K562 (cell line): ENCODE results near the gene GPR68. TPM values are rescaled to one million over a fixed set of nuclear protein-coding genes. Genes with fewer than 3 reads are reported as not detected.

ENCODE experiments used
- EZH2 ChIP-seq: IDR thresholded peaks from 2 replicates; pipeline ENCODE4 v1.6.1; 2012; ENCODE audit warnings: low read depth, mild to moderate bottlenecking, inconsistent platforms, low read length, borderline replicate concordance
- MNT ChIP-seq, 2 experiments: fragments of 450-650 bp; conservative IDR thresholded peaks; 2 replicates each; pipeline ENCODE4 v1.6.1; 2017; ENCODE audit warnings: mild to moderate bottlenecking in 2 of 2, moderate library complexity in 2 of 2
- NELFE ChIP-seq: IDR thresholded peaks from 2 replicates; pipeline ENCODE4 v1.6.1; 2011; ENCODE audit warnings: mild to moderate bottlenecking; ENCODE audit not compliant: insufficient read depth, insufficient read length
- NFRKB ChIP-seq: fragments of 450-650 bp; IDR thresholded peaks from 2 replicates; pipeline ENCODE4 v1.6.1; 2016; ENCODE audit warnings: low read depth
- SIRT6 ChIP-seq: IDR thresholded peaks from one replicate; pipeline ENCODE4 v1.6.1; 2012; ENCODE audit warnings: low read depth, mild to moderate bottlenecking, control low read depth, inconsistent platforms, low read length, moderate library complexity
- SREBF2 ChIP-seq: sonication (generic); formaldehyde crosslinking; IDR thresholded peaks from 2 replicates; pipeline ENCODE4 v1.4.0; 2020; ENCODE audit warnings: mild to moderate bottlenecking, missing genetic modification reagents
- TBL1XR1 ChIP-seq, 2 experiments: IDR thresholded peaks; 2 replicates each; pipeline ENCODE4 v1.6.1; 2012; ENCODE audit warnings: improper control_type of control experiment in 2 of 2, low read length in 2 of 2, mild to moderate bottlenecking in 1 of 2
- ZBTB33 ChIP-seq: sonication (generic); formaldehyde crosslinking; IDR thresholded peaks from 2 replicates; pipeline ENCODE4 v1.8.1; 2023; ENCODE audit warnings: mild to moderate bottlenecking, missing genetic modification reagents
- polyA plus RNA-seq, 8 experiments: library from polyadenylated mRNA; depleted of rRNA in 4 of 8; stranded (reverse) in 5 of 8; unstranded in 3 of 8; fragments of >200 nt; fragmentation: Nextera tagmentation in 2 of 8; fragmentation: Illumina TruSeq in 1 of 8; extraction: Ambion mirVana in 2 of 8; extraction: Trizol in 1 of 8; gene quantifications; 2 replicates each; pipeline versions ENCODE4 v1.2.1 to v1.2.3, GENCODE V29; 2011 to 2014; ENCODE audit warnings: inconsistent platforms in 1 of 8, missing spikeins in 1 of 8
- total RNA-seq, 7 experiments: library from RNA; depleted of rRNA in 6 of 7; stranded (reverse); fragments of >200 nt in 6 of 7; fragmentation: Illumina TruSeq in 2 of 7; extraction: Trizol in 2 of 7; gene quantifications; 2 replicates each; pipeline versions ENCODE4 v1.2.1 to v1.2.3, GENCODE V29; 2011 to 2021; ENCODE audit warnings: low replicate concordance in 1 of 7
- TF ChIP-seq, protein P1 (sequence below): sonication (generic); formaldehyde crosslinking; IDR thresholded peaks from 2 replicates; pipeline ENCODE4 v1.4.0; 2020; ENCODE audit warnings: mild to moderate bottlenecking, missing genetic modification reagents

Gene GPR68
- total and polyA plus RNA-seq, 9 of the 15 experiments (the other 6 are each of a cell fraction or from before 2014, with no cell fraction given): 0.41 to 9.4 (median 3.7) TPM

DNA sequence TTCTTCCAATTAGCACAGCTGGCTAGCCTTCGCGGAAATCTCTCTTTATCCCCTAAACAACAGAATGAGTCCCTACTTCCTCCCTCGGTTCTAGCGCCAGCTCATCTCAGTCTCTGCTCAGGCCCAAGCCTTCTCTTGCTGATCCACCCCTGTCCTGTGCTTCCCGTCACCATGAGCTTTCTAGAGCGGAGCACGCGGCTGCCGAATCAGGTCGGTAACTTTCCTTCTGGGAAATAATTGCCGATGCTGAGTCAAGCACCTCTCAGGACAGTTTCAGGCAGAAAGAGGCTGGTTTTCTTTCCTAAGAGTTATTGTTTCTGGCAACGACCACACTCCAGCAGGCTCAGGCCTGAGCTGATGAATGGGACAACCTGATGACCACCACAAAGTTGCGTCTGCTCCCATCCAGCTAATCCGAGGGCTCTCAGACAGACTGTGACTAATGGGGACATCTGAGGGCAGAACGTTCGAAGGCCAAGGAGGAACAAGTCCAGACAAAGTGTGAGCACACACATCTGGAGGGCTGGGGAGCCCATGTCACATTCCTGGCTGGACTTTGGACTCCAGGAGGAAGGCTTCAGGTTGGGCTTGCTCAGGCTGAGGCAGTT, 13.6 kb upstream of the GPR68 start (continued):
- TF ChIP-seq MNT (conservative IDR thresholded peaks at IDR 0.05) (no peak), SREBF2 (CRISPR knock-in tag) (no peak), ZBTB33 (CRISPR knock-in tag) (peak; percentile 90), NELFE (no peak), SIRT6 (no peak), EZH2 (no peak), TBL1XR1 (IDR thresholded peaks at IDR 0.05; ENCODE audit: low read length in 2 of 2) (no peak), NFRKB (no peak)
- TF ChIP-seq, protein P1, sequence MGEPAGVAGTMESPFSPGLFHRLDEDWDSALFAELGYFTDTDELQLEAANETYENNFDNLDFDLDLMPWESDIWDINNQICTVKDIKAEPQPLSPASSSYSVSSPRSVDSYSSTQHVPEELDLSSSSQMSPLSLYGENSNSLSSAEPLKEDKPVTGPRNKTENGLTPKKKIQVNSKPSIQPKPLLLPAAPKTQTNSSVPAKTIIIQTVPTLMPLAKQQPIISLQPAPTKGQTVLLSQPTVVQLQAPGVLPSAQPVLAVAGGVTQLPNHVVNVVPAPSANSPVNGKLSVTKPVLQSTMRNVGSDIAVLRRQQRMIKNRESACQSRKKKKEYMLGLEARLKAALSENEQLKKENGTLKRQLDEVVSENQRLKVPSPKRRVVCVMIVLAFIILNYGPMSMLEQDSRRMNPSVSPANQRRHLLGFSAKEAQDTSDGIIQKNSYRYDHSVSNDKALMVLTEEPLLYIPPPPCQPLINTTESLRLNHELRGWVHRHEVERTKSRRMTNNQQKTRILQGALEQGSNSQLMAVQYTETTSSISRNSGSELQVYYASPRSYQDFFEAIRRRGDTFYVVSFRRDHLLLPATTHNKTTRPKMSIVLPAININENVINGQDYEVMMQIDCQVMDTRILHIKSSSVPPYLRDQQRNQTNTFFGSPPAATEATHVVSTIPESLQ (CRISPR knock-in tag): no peak
